Measurements from ENCODE around the gene ATP6V0A1. TPM values are rescaled to one million over a fixed set of nuclear protein-coding genes. Genes with fewer than 3 reads are reported as not detected.
"Not testable (repeated sequence)": the region's sequence is repeated elsewhere in the genome, so short reads cannot be mapped to it uniquely, and the experiment has no call there.

ATP6V0A1 gene
- polyA plus RNA-seq, 12 donors: 17.3 to 85.3 (median 24.2) TPM; not detected in 1

- DNase-seq: no peak
Observed at GRCh38 chr17:42472709-42473521, 14.2 kb downstream of the ATP6V0A1 start.

GRCh38 chr17:42474276-42474675 lies 15.6 kb downstream of the ATP6V0A1 start:
- peak; percentile 59 for DNase-seq

- DNase-seq: no peak
Observed at GRCh38 chr17:42475121-42475520, 16.4 kb downstream of the ATP6V0A1 start.

GRCh38 chr17:42475835-42476234 lies 17.2 kb downstream of the ATP6V0A1 start:
- no peak for DNase-seq

GRCh38 chr17:42476411-42476810 lies 17.7 kb downstream of the ATP6V0A1 start:
- DNase-seq: no peak

- DNase-seq: no peak
Observed at GRCh38 chr17:42477173-42477572, 18.5 kb downstream of the ATP6V0A1 start.

- DNase-seq: not testable (repeated sequence)
Observed at GRCh38 chr17:42477824-42478223, 19.1 kb downstream of the ATP6V0A1 start.

GRCh38 chr17:42484304-42484703 lies 25.6 kb downstream of the ATP6V0A1 start:
- no peak for DNase-seq

- no peak for DNase-seq
Observed at GRCh38 chr17:42485680-42486079, 27.0 kb downstream of the ATP6V0A1 start.

GRCh38 chr17:42488032-42488431 lies 29.4 kb downstream of the ATP6V0A1 start:
- DNase-seq: no peak

GRCh38 chr17:42493319-42493718 lies 34.6 kb downstream of the ATP6V0A1 start:
- no peak for DNase-seq

GRCh38 chr17:42494673-42495072 lies 36.0 kb downstream of the ATP6V0A1 start:
- DNase-seq: no peak

- DNase-seq: no peak
Observed at GRCh38 chr17:42498828-42499227, 40.1 kb downstream of the ATP6V0A1 start.

- DNase-seq: no peak
Observed at GRCh38 chr17:42502091-42502490, 43.4 kb downstream of the ATP6V0A1 start.

- no peak for DNase-seq
Observed at GRCh38 chr17:42502926-42503325, 44.2 kb downstream of the ATP6V0A1 start.

GRCh38 chr17:42507671-42508070 lies 49.0 kb downstream of the ATP6V0A1 start:
- no peak for DNase-seq

- DNase-seq: no peak
Observed at GRCh38 chr17:42508426-42509165, 49.9 kb downstream of the ATP6V0A1 start.

GRCh38 chr17:42509409-42509808 lies 50.7 kb downstream of the ATP6V0A1 start:
- no peak for DNase-seq

GRCh38 chr17:42509841-42510240 lies 51.2 kb downstream of the ATP6V0A1 start:
- DNase-seq: no peak

GRCh38 chr17:42512246-42512645 lies 53.6 kb downstream of the ATP6V0A1 start:
- no peak for DNase-seq

- no peak for DNase-seq
Observed at GRCh38 chr17:42512733-42513251, 54.1 kb downstream of the ATP6V0A1 start.

GRCh38 chr17:42513686-42514085 lies 55.0 kb downstream of the ATP6V0A1 start:
- no peak for DNase-seq

- no peak for DNase-seq
Observed at GRCh38 chr17:42514279-42514678, 55.6 kb downstream of the ATP6V0A1 start.

All from muscle of arm (tissue), 12 donors.